Panc1 (cell line): Measurements from ENCODE around the gene FANK1. TPM values are rescaled to one million over a fixed set of nuclear protein-coding genes. Genes with fewer than 3 reads are reported as not detected.

ENCODE experiments used
- ATAC-seq: fragments of 200-7000 bp; cut with Tn5 transposase; 2 replicates; pipeline ENCODE4 v1.9.1; 2020; ENCODE audit warnings: mild to moderate bottlenecking, moderate library complexity
- BruUV-seq: library from RNA; stranded (reverse); fragments of 400-500 nt; replicated peaks from 2 replicates; lab custom pipeline; 2021; lab: Mats Ljungman, UMichigan
- CTCF ChIA-PET: fragments of 300-600 bp; sonication (Branson Sonifier 250); formaldehyde crosslinking; loops from one replicate; lab custom pipeline; 2022; ENCODE audit warnings: antibody characterized with exemption; lab: Charles Lee
- POLR2A ChIA-PET: fragments of 300-600 bp; sonication (Branson Sonifier 250); formaldehyde crosslinking; loops from one replicate; lab custom pipeline; 2022; ENCODE audit warnings: antibody characterized with exemption; lab: Charles Lee
- DNase-seq: peaks from one replicate; pipeline ENCODE4 v3.0.0-alpha.2; 2010; ENCODE audit warnings: low read depth, low spot score
- H3K27ac ChIP-seq: 2 replicates; pipeline ENCODE4 v1.5.1; 2011; ENCODE audit warnings: mild to moderate bottlenecking, low read length, inconsistent platforms
- H3K27me3 ChIP-seq: fragments of 200-500 bp; sonication (Bioruptor generic); 2 replicates; pipeline ENCODE4 v1.6.0; 2014; ENCODE audit warnings: low read length, inconsistent platforms; ENCODE audit not compliant: control insufficient read depth, insufficient read depth
- H3K36me3 ChIP-seq: fragments of 200-500 bp; sonication (Bioruptor generic); 2 replicates; pipeline ENCODE4 v1.5.1; 2014; ENCODE audit warnings: inconsistent platforms, mild to moderate bottlenecking, low read length, moderate library complexity; ENCODE audit not compliant: control insufficient read depth, insufficient read depth
- H3K4me1 ChIP-seq: 2 replicates; pipeline ENCODE4 v1.5.1; 2011; ENCODE audit warnings: inconsistent platforms, mild to moderate bottlenecking, low read length, moderate library complexity; ENCODE audit not compliant: control insufficient read depth, insufficient read depth
- H3K4me3 ChIP-seq, 2 experiments: 2 replicates each; pipeline ENCODE4 v1.5.1; 2011 to 2012; ENCODE audit warnings: low read depth in 2 of 2, low read length in 2 of 2, mild to moderate bottlenecking in 2 of 2, inconsistent platforms in 1 of 2, moderate library complexity in 1 of 2
- H3K9me3 ChIP-seq: fragments of 200-500 bp; sonication (Bioruptor generic); 2 replicates; pipeline ENCODE4 v1.5.1; 2014; ENCODE audit warnings: low read depth, mild to moderate bottlenecking, inconsistent platforms, low read length, moderate library complexity; ENCODE audit not compliant: control insufficient read depth, insufficient read depth
- CTCF ChIP-seq: fragments of 450-650 bp; IDR thresholded peaks from 2 replicates; pipeline ENCODE4 v1.5.1; 2017; ENCODE audit warnings: mild to moderate bottlenecking
- POLR2AphosphoS5 ChIP-seq: IDR thresholded peaks from 2 replicates; pipeline ENCODE4 v1.6.1; 2012; ENCODE audit warnings: mild to moderate bottlenecking, low read depth, low read length, moderate library complexity
- REST ChIP-seq, 2 experiments: IDR thresholded peaks; 2 replicates each; pipeline ENCODE4 v1.6.1; 2011 to 2012; ENCODE audit warnings: low read depth in 2 of 2, control low read depth in 1 of 2, low read length in 1 of 2, mild to moderate bottlenecking in 1 of 2, moderate library complexity in 1 of 2; ENCODE audit not compliant: insufficient read depth in 1 of 2
- SIN3A ChIP-seq: IDR thresholded peaks from 2 replicates; pipeline ENCODE4 v1.6.1; 2012; ENCODE audit warnings: low read depth, mild to moderate bottlenecking, low read length, moderate library complexity, borderline replicate concordance; ENCODE audit not compliant: insufficient read depth
- TCF7L2 ChIP-seq: IDR thresholded peaks from 2 replicates; pipeline ENCODE4 v1.6.1; 2011; ENCODE audit warnings: mild to moderate bottlenecking, low read depth, low read length, inconsistent platforms
- in situ Hi-C: cut with HindIII; loops from 2 replicates; pipeline ENCODE4 v1.10.0; 2016; ENCODE audit warnings: low sequenced_read_pairs, low pct_unique_long_range_greater_than_20kb
- intact Hi-C: fragments of 100-400 bp; cut with micrococcal nuclease; formaldehyde crosslinking; loops from one replicate; pipeline ENCODE4 v1.10.0; 2022; ENCODE audit not compliant: unreplicated experiment
- total RNA-seq: library from RNA; stranded (reverse); gene quantifications from one replicate; pipeline ENCODE4 v1.2.1, GENCODE V29; 2021; ENCODE audit not compliant: unreplicated experiment

FANK1 gene
- total RNA-seq, 1 experiment from 2014 or later = 19.1 TPM

- Histone ChIP-seq H3K27me3 (no peaks in the 10 kb centered on the region), H3K36me3 (no peaks in the 10 kb centered on the region), H3K9me3 (no peaks in the 10 kb centered on the region), H3K27ac (no peak overlapping the region), H3K4me1 (no peaks in the 10 kb centered on the region), H3K4me3 (no peak overlapping the region)
- TF ChIP-seq POLR2AphosphoS5 (no peak), SIN3A (no peak), REST (IDR thresholded peaks at IDR 0.05; ENCODE audit: insufficient read depth in 1 of 2, low read depth in 2 of 2, low read length in 1 of 2) (no peak), CTCF (no peak), TCF7L2 (no peak)
- ChIA-PET POLR2A (no interaction called here), CTCF (no interaction called here)
- intact Hi-C loops = no loop called here
- in situ Hi-C loops = no loop called here
- no peak for ATAC-seq
- no peak for DNase-seq
- BruUV-seq = no TSS peak
These were observed 108.4 kb downstream of the FANK1 start for GRCh38 chr10:126004752-126005151.

- Histone ChIP-seq H3K4me1 (no peaks in the 10 kb centered on the region), H3K4me3 (no peak overlapping the region), H3K27ac (no peak overlapping the region), H3K27me3 (no peaks in the 10 kb centered on the region), H3K9me3 (peaks cover 5% of the 10 kb centered on the region; the same call in 1 of the 2 replicates), H3K36me3 (no peaks in the 10 kb centered on the region; the same call in 1 of the 2 replicates)
- ATAC-seq = no peak
- BruUV-seq = no TSS peak
- in situ Hi-C loops (no loop called here), intact Hi-C loops (no loop called here)
- no peak for DNase-seq
- ChIA-PET POLR2A (no interaction called here), CTCF (no interaction called here)
- TF ChIP-seq CTCF (no peak), POLR2AphosphoS5 (no peak), SIN3A (no peak), REST (IDR thresholded peaks at IDR 0.05; ENCODE audit: insufficient read depth in 1 of 2, low read depth in 2 of 2, low read length in 1 of 2) (no peak), TCF7L2 (no peak)
These were observed 109.9 kb downstream of the FANK1 start for GRCh38 chr10:126006264-126006663.
